ENCODE data around the gene CELF1.

The CELF1 gene

DNA sequence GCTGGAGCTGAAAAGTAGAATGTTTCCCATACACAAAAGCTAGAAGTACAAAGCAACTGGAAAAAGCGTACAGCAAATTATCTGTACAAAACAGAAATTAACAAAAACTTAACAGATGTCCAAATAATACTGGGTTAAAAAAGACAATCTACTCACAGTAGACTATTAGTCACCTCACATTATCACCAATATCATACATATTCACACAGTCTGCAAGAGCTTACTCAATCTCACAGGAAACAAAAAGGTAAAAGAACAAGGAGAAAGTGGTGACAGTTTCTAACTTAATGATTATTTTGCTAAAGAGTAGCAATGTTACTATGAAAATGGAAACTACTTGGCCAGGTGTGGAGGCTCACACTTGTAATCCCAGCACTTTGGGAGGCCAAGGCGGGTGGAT lies 11.9 kb downstream of the CELF1 start:
- no peak overlapping the region for H3K4me3 ChIP-seq (ENCODE audit: control insufficient read depth, low read depth, low read length)
- DNase-seq (ENCODE audit: low read depth): no peak
- TF ChIP-seq, protein P1, sequence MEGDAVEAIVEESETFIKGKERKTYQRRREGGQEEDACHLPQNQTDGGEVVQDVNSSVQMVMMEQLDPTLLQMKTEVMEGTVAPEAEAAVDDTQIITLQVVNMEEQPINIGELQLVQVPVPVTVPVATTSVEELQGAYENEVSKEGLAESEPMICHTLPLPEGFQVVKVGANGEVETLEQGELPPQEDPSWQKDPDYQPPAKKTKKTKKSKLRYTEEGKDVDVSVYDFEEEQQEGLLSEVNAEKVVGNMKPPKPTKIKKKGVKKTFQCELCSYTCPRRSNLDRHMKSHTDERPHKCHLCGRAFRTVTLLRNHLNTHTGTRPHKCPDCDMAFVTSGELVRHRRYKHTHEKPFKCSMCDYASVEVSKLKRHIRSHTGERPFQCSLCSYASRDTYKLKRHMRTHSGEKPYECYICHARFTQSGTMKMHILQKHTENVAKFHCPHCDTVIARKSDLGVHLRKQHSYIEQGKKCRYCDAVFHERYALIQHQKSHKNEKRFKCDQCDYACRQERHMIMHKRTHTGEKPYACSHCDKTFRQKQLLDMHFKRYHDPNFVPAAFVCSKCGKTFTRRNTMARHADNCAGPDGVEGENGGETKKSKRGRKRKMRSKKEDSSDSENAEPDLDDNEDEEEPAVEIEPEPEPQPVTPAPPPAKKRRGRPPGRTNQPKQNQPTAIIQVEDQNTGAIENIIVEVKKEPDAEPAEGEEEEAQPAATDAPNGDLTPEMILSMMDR (IDR thresholded peaks at IDR 0.05; ENCODE audit: control insufficient read depth, insufficient read depth, low read depth, low read length, missing control alignments): no peak

DNA sequence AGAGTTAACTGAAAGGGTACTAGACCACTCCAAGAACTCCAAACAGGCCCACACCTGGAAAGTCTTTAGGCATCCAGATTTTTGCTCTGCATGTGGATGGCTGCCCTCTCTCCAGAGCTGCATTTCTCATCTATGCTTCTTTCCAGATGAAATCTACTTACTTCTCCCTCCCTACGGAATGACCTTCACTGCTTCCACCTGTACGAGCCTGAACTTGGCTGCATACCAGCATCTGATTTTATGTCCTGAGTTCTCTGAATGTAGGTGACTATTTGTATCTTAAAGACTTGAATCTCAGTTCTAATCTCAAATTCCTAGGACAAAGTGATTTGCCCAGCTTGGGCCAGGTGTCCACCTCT lies 13.3 kb downstream of the CELF1 start:
- DNase-seq (ENCODE audit: low read depth): no peak
- TF ChIP-seq, protein P1 (IDR thresholded peaks at IDR 0.05; ENCODE audit: control insufficient read depth, insufficient read depth, low read depth, low read length, missing control alignments): no peak
- H3K4me3 ChIP-seq (ENCODE audit: control insufficient read depth, low read depth, low read length): no peak overlapping the region

DNA sequence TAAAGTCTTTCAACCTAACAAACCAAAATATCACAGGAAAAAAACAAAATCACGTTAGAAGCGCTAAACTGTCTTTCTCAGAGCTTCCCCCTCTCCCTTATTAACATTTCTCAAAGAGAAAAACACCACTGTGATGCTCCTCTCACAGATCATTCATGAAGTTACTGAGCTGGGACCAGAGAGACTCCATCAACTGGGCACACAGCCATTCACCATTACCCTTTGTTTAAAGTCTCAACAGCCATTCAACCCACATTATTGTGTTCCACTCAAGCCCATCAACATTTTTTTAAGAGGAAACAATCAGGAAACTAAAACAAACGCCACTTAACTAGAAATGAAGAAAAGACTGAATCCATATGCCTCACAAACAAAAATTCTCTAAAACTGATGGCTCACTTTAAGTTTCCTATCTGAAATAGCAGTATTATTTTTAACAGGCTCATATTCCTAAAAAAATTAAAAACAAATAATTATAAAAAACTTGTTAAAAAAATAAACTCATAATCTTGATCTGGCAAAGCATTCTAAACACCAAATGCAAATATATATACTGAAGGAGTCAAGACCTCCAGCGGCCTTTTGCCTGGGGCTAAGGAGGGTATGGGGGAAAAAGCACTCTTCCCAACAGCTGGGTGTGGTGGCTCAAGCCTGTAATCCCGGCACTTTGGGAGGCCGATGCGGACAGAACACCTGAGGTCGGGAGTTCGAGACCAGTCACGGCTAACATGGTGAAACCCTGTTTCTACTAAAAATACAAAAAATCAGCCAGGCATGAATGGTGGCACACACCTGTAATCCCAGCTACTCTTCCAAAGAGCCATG lies 14.0 kb downstream of the CELF1 start:
- TF ChIP-seq, protein P1 (IDR thresholded peaks at IDR 0.05; ENCODE audit: control insufficient read depth, insufficient read depth, low read depth, low read length, missing control alignments): no peak
- no peak for DNase-seq (ENCODE audit: low read depth)
- H3K4me3 ChIP-seq (ENCODE audit: control insufficient read depth, low read depth, low read length): no peak overlapping the region

DNA sequence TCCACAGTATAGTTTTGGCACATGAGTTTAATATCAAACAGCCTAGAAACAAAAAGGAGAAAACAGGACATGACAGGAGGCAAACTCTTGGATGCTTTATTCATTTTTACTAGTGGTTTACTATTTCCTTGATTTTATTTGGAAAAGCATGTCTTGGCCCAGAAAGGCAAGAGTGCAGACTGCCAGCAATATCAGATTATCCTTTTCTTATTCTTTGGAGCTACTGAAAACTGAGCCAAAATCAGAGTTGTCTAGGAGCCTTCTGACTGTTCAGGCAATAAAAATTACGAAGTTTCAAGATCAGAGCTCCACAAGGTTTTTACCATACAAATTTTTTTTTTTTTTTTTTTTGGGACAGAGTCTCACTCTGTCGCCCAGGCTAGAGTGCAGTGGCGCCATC lies 16.0 kb downstream of the CELF1 start:
- H3K4me3 ChIP-seq (ENCODE audit: control insufficient read depth, low read depth, low read length): no peak overlapping the region
- TF ChIP-seq, protein P1 (IDR thresholded peaks at IDR 0.05; ENCODE audit: control insufficient read depth, insufficient read depth, low read depth, low read length, missing control alignments): no peak
- no peak for DNase-seq (ENCODE audit: low read depth)

DNA sequence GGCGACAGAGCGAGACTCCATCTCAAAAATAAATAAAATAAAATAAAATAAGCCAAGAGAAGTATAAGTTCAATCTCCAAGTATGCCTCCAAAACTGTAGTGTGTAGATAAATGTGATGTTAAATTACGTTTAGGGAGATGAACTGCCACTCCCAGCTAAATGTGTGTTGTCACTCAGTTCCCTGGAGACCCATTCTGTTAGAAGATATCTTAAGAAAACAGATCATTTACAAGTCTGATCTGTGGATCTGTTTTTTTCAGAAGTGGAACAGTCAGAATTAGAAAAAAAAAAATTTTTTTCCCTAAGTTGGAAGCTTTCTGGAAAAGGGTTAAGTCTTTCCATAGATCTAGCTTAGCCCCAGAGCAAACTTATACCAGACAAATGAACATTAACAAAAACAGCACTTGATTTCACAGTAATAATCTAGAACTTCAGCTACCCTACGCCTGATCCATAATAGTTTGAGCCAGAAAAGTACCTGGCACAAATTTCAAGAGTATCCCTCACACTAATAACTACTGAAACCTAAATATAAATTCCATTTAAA lies 18.2 kb downstream of the CELF1 start:
- TF ChIP-seq, protein P1 (IDR thresholded peaks at IDR 0.05; ENCODE audit: control insufficient read depth, insufficient read depth, low read depth, low read length, missing control alignments): no peak
- no peak for DNase-seq (ENCODE audit: low read depth)

DNA sequence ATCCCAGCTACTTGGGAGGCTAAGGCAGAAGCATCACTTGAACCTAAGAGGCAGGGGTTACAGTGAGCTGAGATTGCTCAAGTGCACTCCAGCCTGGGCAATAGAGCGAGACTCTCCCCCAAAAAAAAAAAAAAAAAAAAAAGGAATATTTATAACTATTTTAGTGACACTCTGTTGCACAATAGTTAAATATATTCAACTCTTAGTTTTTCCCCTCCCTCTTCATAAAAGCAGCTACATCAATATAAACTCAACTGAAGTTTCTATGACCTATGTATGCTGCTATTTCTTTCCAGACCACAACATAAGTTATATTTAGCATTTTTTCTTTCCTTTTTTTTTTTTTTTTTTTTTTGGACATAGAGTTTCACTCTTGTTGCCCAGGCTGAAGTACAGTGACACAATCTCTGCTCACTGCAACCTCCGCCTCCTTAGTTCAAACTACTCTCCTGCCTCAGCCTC lies 19.2 kb downstream of the CELF1 start:
- TF ChIP-seq, protein P1 (IDR thresholded peaks at IDR 0.05; ENCODE audit: control insufficient read depth, insufficient read depth, low read depth, low read length, missing control alignments): no peak
- H3K4me3 ChIP-seq (ENCODE audit: control insufficient read depth, low read depth, low read length): no peak overlapping the region
- peak; percentile 58 for DNase-seq (ENCODE audit: low read depth)

More for the DNA sequence above, 18.2 kb downstream of the CELF1 start:
- H3K4me3 ChIP-seq (ENCODE audit: control insufficient read depth, low read depth, low read length): no peak overlapping the region

All from AG09309 (cell line).